IMR-90 (cell line): ENCODE data around the gene FNIP1. TPM values are rescaled to one million over a fixed set of nuclear protein-coding genes. Genes with fewer than 3 reads are reported as not detected.

Experiments used
- ATAC-seq: fragments of 200-7000 bp; cut with Tn5 transposase; 2 replicates; pipeline ENCODE4 v1.9.1; 2020; ENCODE audit warnings: low read depth, mild to moderate bottlenecking, moderate library complexity
- BruUV-seq: library from RNA; stranded (reverse); fragments of 400-500 nt; replicated peaks from 2 replicates; lab custom pipeline; 2021; lab: Mats Ljungman, UMichigan
- CTCF ChIA-PET: fragments of 300-600 bp; formaldehyde crosslinking; extraction: SDS; loops from one replicate; lab custom pipeline; 2021; ENCODE audit warnings: antibody characterized with exemption; lab: Yijun Ruan, JAX
- POLR2A ChIA-PET: fragments of 300-600 bp; sonication (Branson Sonifier 250); formaldehyde crosslinking; loops from one replicate; lab custom pipeline; 2022; ENCODE audit warnings: antibody characterized with exemption; ENCODE audit not compliant: unreplicated experiment; lab: Charles Lee
- DNase-seq: peaks from one replicate; pipeline ENCODE4 v3.0.0; 2013
- H2AFZ ChIP-seq: replicated peaks from 2 replicates; pipeline ENCODE3; 2013; ENCODE audit warnings: low read length, mild to moderate bottlenecking; ENCODE audit not compliant: poor library complexity
- H2AK5ac ChIP-seq: 2 replicates; pipeline ENCODE4 v1.6.1; 2013; ENCODE audit warnings: low read depth, low read length, inconsistent platforms
- H2AK9ac ChIP-seq: replicated peaks from 2 replicates; pipeline ENCODE3; 2013; ENCODE audit warnings: mild to moderate bottlenecking, low read depth, low read length, moderate library complexity; ENCODE audit not compliant: poor library complexity
- H2BK120ac ChIP-seq: 2 replicates; pipeline ENCODE4 v1.6.1; 2013; ENCODE audit warnings: low read depth, low read length, inconsistent platforms
- H2BK15ac ChIP-seq: 3 replicates; pipeline ENCODE4 v1.6.1; 2013; ENCODE audit warnings: low read depth, low read length, inconsistent platforms
- H2BK20ac ChIP-seq: 2 replicates; pipeline ENCODE4 v1.6.1; 2013; ENCODE audit warnings: low read depth, mild to moderate bottlenecking, inconsistent platforms, low read length, moderate library complexity
- H2BK5ac ChIP-seq: 2 replicates; pipeline ENCODE4 v1.6.1; 2013; ENCODE audit warnings: mild to moderate bottlenecking, low read depth, low read length, inconsistent platforms; ENCODE audit not compliant: poor library complexity, severe bottlenecking
- H3K14ac ChIP-seq: replicated peaks from 2 replicates; pipeline ENCODE4 v1.6.1; 2013; ENCODE audit warnings: low read depth, low read length, inconsistent platforms
- H3K18ac ChIP-seq: 2 replicates; pipeline ENCODE4 v1.6.1; 2013; ENCODE audit warnings: low read depth, low read length, control low read depth
- H3K23ac ChIP-seq: 2 replicates; pipeline ENCODE4 v1.6.1; 2013; ENCODE audit warnings: low read depth, low read length, inconsistent platforms
- H3K27ac ChIP-seq: 2 replicates; pipeline ENCODE4 v1.5.1; 2013; ENCODE audit warnings: mild to moderate bottlenecking, control low read depth, low read length; ENCODE audit not compliant: insufficient read depth
- H3K27me3 ChIP-seq: 2 replicates; pipeline ENCODE4 v1.6.1; 2013; ENCODE audit warnings: low read length; ENCODE audit not compliant: control insufficient read depth, insufficient read depth
- H3K36me3 ChIP-seq: 2 replicates; pipeline ENCODE4 v1.6.1; 2013; ENCODE audit warnings: low read length, mixed read lengths; ENCODE audit not compliant: control insufficient read depth, insufficient read depth
- H3K4ac ChIP-seq: 2 replicates; pipeline ENCODE4 v1.6.1; 2013; ENCODE audit warnings: low read depth, low read length, inconsistent platforms
- H3K4me1 ChIP-seq: 2 replicates; pipeline ENCODE4 v1.6.1; 2013; ENCODE audit warnings: low read length, mixed read lengths; ENCODE audit not compliant: control insufficient read depth, insufficient read depth
- H3K4me2 ChIP-seq: 2 replicates; pipeline ENCODE4 v1.6.1; 2013; ENCODE audit warnings: low read depth, mild to moderate bottlenecking, control low read depth, low read length, moderate library complexity
- H3K4me3 ChIP-seq: 2 replicates; pipeline ENCODE4 v1.5.1; 2013; ENCODE audit warnings: low read depth, mild to moderate bottlenecking, control low read depth, low read length, moderate library complexity; ENCODE audit not compliant: insufficient read depth
- H3K56ac ChIP-seq: 2 replicates; pipeline ENCODE4 v1.6.1; 2013; ENCODE audit warnings: low read length, inconsistent platforms; ENCODE audit not compliant: insufficient read depth; ENCODE audit errors: extremely low read depth
- H3K79me1 ChIP-seq, 2 experiments: 2 replicates each; pipeline ENCODE4 v1.6.1; 2013; ENCODE audit warnings: low read length in 2 of 2, inconsistent platforms in 1 of 2, low read depth in 1 of 2
- H3K9ac ChIP-seq: 2 replicates; pipeline ENCODE4 v1.6.1; 2013; ENCODE audit warnings: low read depth, low read length, control low read depth
- H3K9me1 ChIP-seq: 2 replicates; pipeline ENCODE4 v1.6.1; 2013; ENCODE audit warnings: low read length, inconsistent platforms; ENCODE audit not compliant: insufficient read depth
- H3K9me3 ChIP-seq: 2 replicates; pipeline ENCODE4 v1.6.1; 2013; ENCODE audit warnings: low read length; ENCODE audit not compliant: control insufficient read depth, insufficient read depth
- H4K20me1 ChIP-seq: 2 replicates; pipeline ENCODE4 v1.6.1; 2013; ENCODE audit warnings: low read length, inconsistent platforms; ENCODE audit not compliant: insufficient read depth
- H4K5ac ChIP-seq: 2 replicates; pipeline ENCODE4 v1.6.1; 2013; ENCODE audit warnings: mild to moderate bottlenecking, low read depth, low read length, control low read depth
- H4K8ac ChIP-seq, 2 experiments: 2 replicates each; pipeline ENCODE4 v1.6.1; 2013; ENCODE audit warnings: low read depth in 2 of 2, low read length in 2 of 2, control low read depth in 1 of 2, inconsistent platforms in 1 of 2
- H4K91ac ChIP-seq: 2 replicates; pipeline ENCODE4 v1.6.1; 2013; ENCODE audit warnings: low read depth, low read length, inconsistent platforms; ENCODE audit not compliant: insufficient read depth
- BHLHE40 ChIP-seq: fragments of 150-350 bp; IDR thresholded peaks from 2 replicates; pipeline ENCODE4 v1.6.1; 2016; ENCODE audit warnings: mild to moderate bottlenecking, low read depth, low read length
- MAFK ChIP-seq: IDR thresholded peaks from 2 replicates; pipeline ENCODE4 v1.6.1; 2012; ENCODE audit warnings: low read depth, low read length, improper control_type of control experiment
- MAZ ChIP-seq: IDR thresholded peaks from 2 replicates; pipeline ENCODE4 v1.6.1; 2012; ENCODE audit warnings: low read depth, mild to moderate bottlenecking, low read length, improper control_type of control experiment, moderate library complexity, borderline replicate concordance
- NFE2L2 ChIP-seq: fragments of 150-350 bp; IDR thresholded peaks from 2 replicates; pipeline ENCODE4 v1.6.1; 2016; ENCODE audit warnings: low read depth, mild to moderate bottlenecking, low read length
- RCOR1 ChIP-seq: IDR thresholded peaks from 2 replicates; pipeline ENCODE4 v1.6.1; 2012; ENCODE audit warnings: mild to moderate bottlenecking, low read length, improper control_type of control experiment; ENCODE audit not compliant: insufficient replicate concordance
- SMC3 ChIP-seq: fragments of 150-350 bp; IDR thresholded peaks from 2 replicates; pipeline ENCODE4 v1.6.1; 2016; ENCODE audit warnings: low read depth, mild to moderate bottlenecking, antibody characterized with exemption, low read length, moderate library complexity
- WGBS, 2 experiments: methylation state at CpG; one replicate each; pipeline versions ENCODE4 v1.1.5 to v1.1.7; 2013; ENCODE audit warnings: missing lambda C conversion rate in 2 of 2; ENCODE audit not compliant: insufficient read length in 1 of 2; ENCODE audit errors: extremely low coverage in 2 of 2; 5-methylcytosine and 5-hydroxymethylcytosine counted together
- dilution Hi-C: fragments of 300-500 bp; cut with HindIII; formaldehyde crosslinking; loops from one replicate; pipeline ENCODE4 v1.14.3; 2018; ENCODE audit warnings: low sequenced_read_pairs; ENCODE audit not compliant: unreplicated experiment
- in situ Hi-C: fragments of 300-500 bp; cut with MboI; formaldehyde crosslinking; loops from 3 replicates; pipeline ENCODE4 v1.14.3; 2019; ENCODE audit warnings: low sequenced_read_pairs, inconsistent platforms, mixed read lengths
- intact Hi-C: fragments of 100-400 bp; cut with micrococcal nuclease; formaldehyde crosslinking; loops from 2 replicates; pipeline ENCODE4 v1.10.0; 2022
- polyA plus RNA-seq, 3 experiments: library from polyadenylated mRNA; depleted of rRNA; stranded (reverse); fragments of >200 nt; gene quantifications; 2 replicates each; pipeline ENCODE4 v1.2.3, GENCODE V29; 2012; ENCODE audit warnings: low replicate concordance in 1 of 3
- total RNA-seq: library from RNA; depleted of rRNA; stranded (reverse); fragments of >200 nt; gene quantifications from 2 replicates; pipeline ENCODE4 v1.2.3, GENCODE V29; 2012
- TF ChIP-seq, protein P1 (sequence below): fragments of 150-350 bp; IDR thresholded peaks from 2 replicates; pipeline ENCODE4 v1.6.1; 2016; ENCODE audit warnings: low read depth, mild to moderate bottlenecking, low read length, moderate library complexity, borderline replicate concordance
- TF ChIP-seq, protein P2 (sequence below): conservative IDR thresholded peaks from 2 replicates; pipeline ENCODE4 v1.5.1; 2012; ENCODE audit warnings: mild to moderate bottlenecking, low read depth, low read length, improper control_type of control experiment

The FNIP1 gene
- total and polyA plus RNA-seq, 2 of the 4 experiments (the other 2 are of a cell fraction), result 5.6 to 34.1 TPM

DNA sequence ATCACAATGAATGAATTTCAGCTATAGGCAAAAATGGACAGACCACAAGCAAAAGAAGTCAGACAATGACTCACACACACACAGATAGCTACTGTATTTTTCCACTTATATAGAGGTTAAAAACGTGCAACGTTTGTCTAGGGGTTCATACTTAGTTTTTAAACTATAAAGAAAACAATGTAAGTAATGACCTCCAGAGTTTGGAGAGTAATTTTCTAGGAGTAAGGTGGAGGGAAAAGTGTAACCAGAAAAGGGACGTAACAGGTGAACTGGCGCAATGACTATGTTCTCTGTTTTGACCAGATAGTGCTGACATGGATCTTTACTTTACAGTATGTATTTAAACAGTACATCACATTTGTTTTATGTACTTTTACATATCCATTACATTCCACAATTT lies 51.1 kb downstream of the FNIP1 start:
- WGBS, 2 experiments, result no CpG with 5 or more reads among the region's 4 CpGs
- dilution Hi-C loops (no loop called here), intact Hi-C loops (no loop called here), in situ Hi-C loops (no loop called here)
- no peak overlapping the region for H3K4me3 ChIP-seq
- peak; percentile 20 for DNase-seq
- peaks cover 42 to 69% of the 10 kb centered on the region in 2 experiments for H3K79me1 ChIP-seq
- no TSS peak for BruUV-seq
- H4K5ac ChIP-seq, result no peak overlapping the region
- H3K4me1 ChIP-seq, result peaks cover 1% of the 10 kb centered on the region; the same call in 1 of the 2 replicates
- H3K23ac ChIP-seq, result no peak overlapping the region
- H3K18ac ChIP-seq, result no peak overlapping the region
- peaks cover 12% of the 10 kb centered on the region for H3K9me1 ChIP-seq
- no peak overlapping the region for H2BK120ac ChIP-seq
- no peak overlapping the region for H2BK15ac ChIP-seq
- no peak overlapping the region for H3K14ac ChIP-seq
- H2AK9ac ChIP-seq, result no peak overlapping the region
- H3K9ac ChIP-seq, result no peak overlapping the region
- H4K8ac ChIP-seq, result no peak overlapping the region
- ChIA-PET CTCF (interaction anchor here (0.6 kb wide), 1 partner anchor 622 kb away, joined by 7 read pairs; no protein-coding TSS in a partner anchor), POLR2A (no interaction called here)
- no peak overlapping the region for H3K4me2 ChIP-seq
- H3K4ac ChIP-seq, result no peak overlapping the region
- peaks cover 49% of the 10 kb centered on the region for H4K20me1 ChIP-seq
- no peaks in the 10 kb centered on the region for H3K9me3 ChIP-seq
- no peaks in the 10 kb centered on the region for H3K27me3 ChIP-seq
- H2AK5ac ChIP-seq, result no peak overlapping the region
- peaks cover 8% of the 10 kb centered on the region for H3K36me3 ChIP-seq
- no peak overlapping the region for H3K56ac ChIP-seq
- H3K27ac ChIP-seq, result no peak overlapping the region
- H2BK5ac ChIP-seq, result no peak overlapping the region
- no peak for ATAC-seq
- H2AFZ ChIP-seq, result no peak overlapping the region
- TF ChIP-seq MAZ (no peak), RCOR1 (no peak), NFE2L2 (no peak), SMC3 (no peak), MAFK (0 out of 2 replicates have a peak, but pooled peaks have one; percentile 22), BHLHE40 (peak; percentile 51)
- TF ChIP-seq, protein P1, sequence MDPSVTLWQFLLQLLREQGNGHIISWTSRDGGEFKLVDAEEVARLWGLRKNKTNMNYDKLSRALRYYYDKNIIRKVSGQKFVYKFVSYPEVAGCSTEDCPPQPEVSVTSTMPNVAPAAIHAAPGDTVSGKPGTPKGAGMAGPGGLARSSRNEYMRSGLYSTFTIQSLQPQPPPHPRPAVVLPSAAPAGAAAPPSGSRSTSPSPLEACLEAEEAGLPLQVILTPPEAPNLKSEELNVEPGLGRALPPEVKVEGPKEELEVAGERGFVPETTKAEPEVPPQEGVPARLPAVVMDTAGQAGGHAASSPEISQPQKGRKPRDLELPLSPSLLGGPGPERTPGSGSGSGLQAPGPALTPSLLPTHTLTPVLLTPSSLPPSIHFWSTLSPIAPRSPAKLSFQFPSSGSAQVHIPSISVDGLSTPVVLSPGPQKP, result no peak
- TF ChIP-seq, protein P2, sequence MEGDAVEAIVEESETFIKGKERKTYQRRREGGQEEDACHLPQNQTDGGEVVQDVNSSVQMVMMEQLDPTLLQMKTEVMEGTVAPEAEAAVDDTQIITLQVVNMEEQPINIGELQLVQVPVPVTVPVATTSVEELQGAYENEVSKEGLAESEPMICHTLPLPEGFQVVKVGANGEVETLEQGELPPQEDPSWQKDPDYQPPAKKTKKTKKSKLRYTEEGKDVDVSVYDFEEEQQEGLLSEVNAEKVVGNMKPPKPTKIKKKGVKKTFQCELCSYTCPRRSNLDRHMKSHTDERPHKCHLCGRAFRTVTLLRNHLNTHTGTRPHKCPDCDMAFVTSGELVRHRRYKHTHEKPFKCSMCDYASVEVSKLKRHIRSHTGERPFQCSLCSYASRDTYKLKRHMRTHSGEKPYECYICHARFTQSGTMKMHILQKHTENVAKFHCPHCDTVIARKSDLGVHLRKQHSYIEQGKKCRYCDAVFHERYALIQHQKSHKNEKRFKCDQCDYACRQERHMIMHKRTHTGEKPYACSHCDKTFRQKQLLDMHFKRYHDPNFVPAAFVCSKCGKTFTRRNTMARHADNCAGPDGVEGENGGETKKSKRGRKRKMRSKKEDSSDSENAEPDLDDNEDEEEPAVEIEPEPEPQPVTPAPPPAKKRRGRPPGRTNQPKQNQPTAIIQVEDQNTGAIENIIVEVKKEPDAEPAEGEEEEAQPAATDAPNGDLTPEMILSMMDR, result no peak
- no peak overlapping the region for H2BK20ac ChIP-seq
- no peak overlapping the region for H4K91ac ChIP-seq
